Dermis blood vessel endothelial cell (primary cell): ENCODE data around the gene CAMTA1. TPM values are rescaled to one million over a fixed set of nuclear protein-coding genes. Genes with fewer than 3 reads are reported as not detected.

ENCODE experiments used
- DNase-seq: peaks from one replicate; pipeline ENCODE4 v3.0.0; 2010
- total RNA-seq: library from RNA; depleted of rRNA; stranded (reverse); fragments of >200 nt; gene quantifications from 2 replicates; pipeline ENCODE4 v1.2.3, GENCODE V29; 2014

Gene CAMTA1
- total RNA-seq, 1 donor from 2014 or later, result 58.4 TPM

DNA sequence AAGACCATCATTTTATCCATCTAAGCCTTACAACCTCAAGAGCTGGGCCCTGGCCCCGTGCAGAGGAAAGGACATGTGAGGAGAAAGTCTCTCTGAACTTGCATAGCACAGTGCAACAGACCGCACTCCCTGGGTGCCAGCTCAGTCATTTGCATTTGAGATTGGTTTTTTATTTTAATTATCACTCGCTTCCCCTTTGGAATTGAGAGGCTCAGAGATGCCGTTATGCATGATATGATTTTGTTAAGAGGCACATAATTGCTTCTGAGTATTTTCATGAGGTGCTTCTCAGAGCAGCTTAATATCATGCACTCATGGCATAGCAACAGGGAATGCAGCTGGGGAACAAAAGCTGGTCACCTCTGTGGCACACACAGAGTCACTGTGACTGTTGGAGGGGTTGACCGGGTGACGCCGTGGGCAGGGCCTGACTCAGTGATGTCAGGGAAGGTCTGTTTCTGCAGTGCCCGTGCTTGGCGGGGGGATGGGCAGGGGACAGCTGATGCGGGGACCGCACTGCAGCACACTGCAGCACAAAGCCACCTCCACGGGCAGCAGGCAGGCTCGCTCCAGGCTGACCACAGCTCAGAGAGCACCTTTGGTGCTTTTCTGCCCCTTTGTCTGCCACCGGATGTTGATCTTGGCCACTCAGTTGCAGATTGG is 942.7 kb downstream of the CAMTA1 start:
- DNase-seq, result no peak

GRCh38 chr1:7729761-7730160 is 944.5 kb downstream of the CAMTA1 start:
- DNase-seq, result no peak

- no peak for DNase-seq
Measured at GRCh38 chr1:7732331-7732730, 947.1 kb downstream of the CAMTA1 start.

GRCh38 chr1:7733276-7733675 is 948.0 kb downstream of the CAMTA1 start:
- no peak for DNase-seq

DNA sequence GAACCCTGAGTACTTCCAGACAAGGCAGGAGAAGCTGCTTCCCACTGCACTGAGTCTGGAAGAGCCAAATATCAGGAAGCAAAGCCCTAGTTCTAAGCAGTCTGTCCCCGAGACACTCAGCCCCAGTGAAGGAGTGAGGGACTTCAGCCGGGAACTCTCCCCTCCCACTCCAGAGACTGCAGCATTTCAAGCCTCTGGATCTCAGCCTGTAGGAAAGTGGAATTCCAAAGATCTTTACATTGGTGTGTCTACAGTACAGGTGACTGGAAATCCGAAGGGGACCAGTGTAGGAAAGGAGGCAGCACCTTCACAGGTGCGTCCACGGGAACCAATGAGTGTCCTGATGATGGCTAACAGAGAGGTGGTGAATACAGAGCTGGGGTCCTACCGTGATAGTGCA is 952.8 kb downstream of the CAMTA1 start:
- no peak for DNase-seq

DNA sequence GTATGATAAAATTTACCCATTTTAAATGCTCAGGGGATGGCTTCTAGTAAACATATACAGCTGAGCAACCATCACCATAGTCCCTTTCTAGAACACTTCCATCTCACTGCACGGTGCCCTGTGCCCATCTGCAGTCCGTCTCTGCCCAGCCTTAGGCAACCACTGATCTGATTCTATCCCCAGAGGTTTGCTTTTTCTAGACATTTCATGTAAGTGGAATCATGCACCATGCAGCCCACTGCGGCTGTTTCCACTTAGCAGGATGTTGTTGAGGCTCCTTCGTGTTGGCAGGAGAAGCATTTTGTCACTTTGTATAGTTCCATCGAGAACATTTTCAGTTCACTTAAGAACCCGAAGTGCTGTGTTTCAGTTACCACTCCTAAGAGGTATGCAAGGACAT is 958.1 kb downstream of the CAMTA1 start:
- no peak for DNase-seq

- DNase-seq, result peak; percentile 83
Measured at GRCh38 chr1:7744882-7745281, 959.6 kb downstream of the CAMTA1 start.

- no peak for DNase-seq
Measured at GRCh38 chr1:7745783-7746182, 960.5 kb downstream of the CAMTA1 start.

DNA sequence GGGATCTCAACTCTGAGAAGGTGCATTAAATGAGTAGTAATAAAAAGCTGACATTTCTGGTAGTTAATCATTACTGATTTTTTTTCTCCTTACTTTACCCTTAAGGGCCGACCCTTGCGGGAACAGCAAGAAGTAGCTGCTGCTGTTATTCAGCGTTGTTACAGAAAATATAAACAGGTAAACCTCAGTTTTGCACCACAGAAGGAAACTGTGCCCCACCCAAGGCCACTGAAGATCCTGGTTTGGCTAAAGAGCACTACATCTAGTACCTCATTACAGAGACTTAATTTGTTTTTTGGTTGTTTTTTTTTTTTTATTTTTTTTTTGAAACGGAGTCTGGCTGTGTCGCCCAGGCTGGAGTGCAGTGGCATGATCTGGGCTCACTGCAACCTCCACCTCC is 962.4 kb downstream of the CAMTA1 start:
- no peak for DNase-seq

DNA sequence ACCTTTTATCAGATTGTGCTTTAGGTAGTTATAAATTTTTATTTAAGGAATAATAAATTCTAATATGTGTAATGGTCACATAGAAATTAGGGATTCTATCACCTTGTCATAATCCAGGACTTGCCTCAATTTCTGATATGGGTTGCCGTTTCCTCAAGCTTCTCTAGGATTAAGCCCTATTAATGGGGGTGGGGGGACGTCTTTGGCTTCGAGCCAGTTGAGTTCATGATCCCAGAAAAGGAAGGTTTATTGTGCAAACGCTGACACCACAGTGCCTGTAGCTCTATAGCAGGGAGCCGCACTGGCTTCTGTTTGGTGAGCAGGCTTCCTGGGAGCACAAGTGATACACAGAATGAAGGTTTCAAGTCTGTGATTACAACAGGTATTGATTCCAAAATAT is 963.9 kb downstream of the CAMTA1 start:
- DNase-seq, result no peak

DNA sequence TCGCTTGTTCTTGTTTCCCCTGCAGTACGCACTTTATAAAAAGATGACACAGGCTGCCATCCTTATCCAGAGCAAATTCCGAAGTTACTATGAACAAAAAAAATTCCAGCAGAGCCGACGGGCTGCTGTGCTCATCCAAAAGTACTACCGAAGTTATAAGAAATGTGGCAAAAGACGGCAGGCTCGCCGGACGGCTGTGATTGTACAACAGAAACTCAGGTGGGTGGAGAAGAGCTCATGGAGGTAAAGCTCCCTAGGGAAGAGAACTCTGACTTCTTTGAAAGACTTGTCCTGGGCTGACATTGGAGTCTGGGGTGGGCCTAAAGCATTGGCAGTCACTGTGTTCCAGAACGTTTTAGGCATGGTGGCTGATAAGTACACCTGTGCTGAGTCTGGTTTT is 965.9 kb downstream of the CAMTA1 start:
- no peak for DNase-seq

- peak; percentile 82 for DNase-seq
Measured at GRCh38 chr1:7752512-7753417, 967.5 kb downstream of the CAMTA1 start.

- no peak for DNase-seq
Measured at GRCh38 chr1:7753641-7754040, 968.4 kb downstream of the CAMTA1 start.

- no peak for DNase-seq
Measured at GRCh38 chr1:7754234-7754633, 969.0 kb downstream of the CAMTA1 start.

DNA sequence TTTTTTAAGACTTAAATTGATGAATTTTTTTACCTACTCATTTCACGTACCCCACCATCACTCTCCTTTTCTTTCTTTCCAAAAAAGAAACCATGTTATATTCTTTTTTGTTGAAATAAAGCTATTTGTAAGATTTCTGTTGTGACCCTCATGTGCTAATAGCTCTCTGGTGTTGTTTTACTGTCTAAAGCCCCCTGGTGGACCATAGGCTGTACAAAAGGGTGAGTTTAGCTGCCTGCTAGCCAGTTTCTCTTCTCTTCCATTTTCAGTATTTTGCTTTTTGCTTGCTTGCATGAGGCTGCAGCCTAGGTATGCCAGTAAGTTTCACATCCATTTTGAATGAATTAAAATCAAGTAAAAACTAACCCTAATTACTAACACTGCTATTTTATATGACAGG is 970.2 kb downstream of the CAMTA1 start:
- peak; percentile 50 for DNase-seq

DNA sequence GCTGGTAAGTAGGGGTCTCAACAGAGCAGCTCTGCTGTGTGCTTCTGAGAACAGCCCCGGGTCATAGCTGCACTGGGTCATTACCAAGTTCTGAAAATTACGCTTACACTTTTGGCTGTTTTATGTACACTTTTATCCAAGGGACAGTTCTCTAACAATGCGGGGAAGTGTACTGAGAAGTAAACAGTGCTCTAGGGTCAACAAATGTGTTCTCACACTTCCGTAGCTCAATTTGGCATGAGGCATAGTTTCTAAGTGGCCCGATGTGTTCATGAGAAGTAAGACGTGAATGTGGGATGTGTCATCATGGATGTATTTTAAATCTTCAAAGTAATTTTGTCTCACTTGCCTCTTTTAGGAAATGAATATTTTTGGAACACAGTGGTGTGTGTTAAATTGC is 975.0 kb downstream of the CAMTA1 start:
- peak; percentile 76 for DNase-seq

DNA sequence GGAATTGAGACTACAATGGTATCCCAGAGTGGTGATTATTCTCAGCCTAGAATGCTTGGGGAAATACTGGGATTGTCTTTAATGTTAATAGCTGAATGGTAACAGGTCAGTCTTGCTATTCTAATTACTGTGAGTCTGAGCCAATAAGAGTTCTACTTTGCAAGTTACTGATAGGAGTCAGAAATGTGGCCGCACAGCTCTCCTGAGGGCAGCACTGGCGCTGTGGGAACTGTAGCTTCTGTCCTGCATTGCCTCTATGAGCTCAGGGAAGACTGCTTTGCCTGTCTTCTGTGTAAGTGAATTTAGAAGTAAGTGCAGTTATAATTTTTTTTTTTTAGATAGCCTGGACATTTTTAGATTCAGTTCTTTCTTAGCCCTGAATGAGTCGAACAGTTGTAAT is 975.8 kb downstream of the CAMTA1 start:
- no peak for DNase-seq

DNA sequence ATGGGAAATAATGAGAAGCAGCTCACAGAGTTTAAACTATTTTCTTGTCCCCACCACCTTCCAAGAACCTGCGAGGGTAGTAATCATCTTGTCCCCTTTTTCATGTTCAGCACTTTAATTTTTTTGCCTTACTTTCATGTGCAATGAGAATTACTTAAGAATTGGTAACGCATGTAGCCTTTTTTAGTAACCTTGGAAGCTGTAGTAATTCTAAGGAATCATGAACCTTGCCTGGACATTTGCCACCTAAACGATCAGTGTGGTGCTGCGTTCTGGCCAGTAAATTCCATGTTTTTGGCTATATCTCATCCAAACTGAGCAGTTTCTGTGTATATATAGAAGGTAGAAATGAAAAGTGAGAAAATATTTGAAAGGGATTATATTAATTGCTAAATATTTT is 981.9 kb downstream of the CAMTA1 start:
- DNase-seq, result no peak

- DNase-seq, result no peak
Measured at GRCh38 chr1:7768583-7768982, 983.3 kb downstream of the CAMTA1 start.

DNA sequence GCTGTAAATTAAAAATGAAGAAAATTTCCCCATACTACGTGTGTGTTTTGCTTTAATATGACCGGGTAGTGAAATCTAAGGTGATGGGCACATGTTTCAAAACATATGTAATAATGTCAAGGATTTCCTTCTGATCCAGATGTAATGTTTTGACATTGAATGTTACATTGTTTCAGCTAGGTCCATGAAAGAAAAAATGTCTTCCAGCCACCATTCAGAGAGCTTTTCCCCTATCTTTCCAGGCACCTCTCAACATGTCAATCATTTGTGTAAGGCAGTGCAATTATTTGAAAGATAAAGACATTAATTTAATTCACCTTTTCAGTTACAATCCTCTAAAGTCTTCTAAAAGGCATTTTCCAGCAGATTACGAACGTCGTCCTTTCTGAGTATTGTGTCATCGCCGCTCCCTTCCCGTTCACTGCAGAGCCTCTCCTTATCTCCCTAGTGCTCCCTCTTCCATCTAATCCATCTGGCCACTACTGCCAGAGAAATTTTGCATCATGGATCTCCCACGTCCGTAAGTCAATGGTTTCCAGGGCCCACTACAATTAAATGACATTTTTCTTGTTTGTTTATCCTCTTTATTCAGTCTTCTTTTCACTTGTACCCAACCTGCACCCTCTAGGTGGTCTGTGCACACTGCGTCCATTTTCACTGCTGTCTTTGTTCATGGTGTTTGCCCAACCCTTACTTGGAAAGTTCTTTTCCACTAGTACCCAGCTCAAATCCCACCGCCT is 984.6 kb downstream of the CAMTA1 start:
- DNase-seq, result no peak

- DNase-seq, result no peak
Measured at GRCh38 chr1:7770669-7770996, 985.4 kb downstream of the CAMTA1 start.

DNA sequence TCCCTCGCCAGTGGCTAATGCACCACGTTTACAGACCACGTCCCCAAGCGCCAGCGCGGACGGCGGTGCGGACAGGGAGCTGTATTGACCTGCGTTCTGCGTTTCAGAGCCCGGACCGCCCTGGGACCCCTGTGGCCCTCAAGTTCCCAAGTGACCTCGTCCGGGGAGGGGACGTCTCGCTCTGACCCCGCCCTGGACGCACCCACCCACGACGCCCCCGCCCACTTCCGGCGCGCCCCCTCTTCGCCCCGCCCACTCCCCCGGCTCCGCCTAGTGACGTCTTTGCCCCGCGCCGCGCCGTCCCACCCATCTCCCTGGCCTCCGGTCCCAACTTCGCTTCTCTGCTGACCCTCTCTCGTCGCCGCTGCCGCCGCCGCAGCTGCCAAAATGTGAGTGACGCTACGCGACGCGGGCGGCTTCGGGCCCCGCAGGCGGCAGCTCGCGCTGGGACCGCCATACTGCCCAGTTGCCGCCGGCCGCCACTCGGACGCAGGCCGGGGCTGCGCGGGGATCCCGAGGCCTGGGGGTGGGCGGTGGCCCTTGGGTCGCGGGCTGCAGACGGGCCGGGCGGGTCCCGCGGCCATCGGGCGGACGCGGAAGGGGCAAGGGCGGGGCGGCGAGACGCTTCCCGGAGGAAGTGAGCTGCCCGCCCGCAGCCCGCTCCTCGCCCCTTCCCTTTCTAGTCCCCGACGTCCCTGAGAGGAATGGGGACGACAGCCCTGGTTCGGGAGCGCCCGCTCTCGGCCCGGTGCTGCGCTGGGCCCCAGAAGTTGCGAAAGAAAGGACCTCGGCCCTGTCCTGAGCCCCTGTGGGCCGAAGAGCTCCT is 986.0 kb downstream of the CAMTA1 start, which contains the start of gene VAMP3:
VAMP3 (plus strand) TSS at position 300 of the 826 bp plus-strand sequence; CDS start at position 388, 88 bp downstream.
- peak; percentile 86 for DNase-seq
